ENCODE results near the gene TMBIM1. TPM values are rescaled to one million over a fixed set of nuclear protein-coding genes. Genes with fewer than 3 reads are reported as not detected.
"Not testable (repeated sequence)": the region's sequence is repeated elsewhere in the genome, so short reads cannot be mapped to it uniquely, and the experiment has no call there.

The TMBIM1 gene
- total RNA-seq, 4 donors from 2014 or later, result 272 to 341 (median 287) TPM

- Histone ChIP-seq H3K4me3 (replicated peaks in 1 of 3) (no peak overlapping the region), H3K4me1 (peaks cover 50 to 61% of the 10 kb centered on the region in 2 donors), H3K9me3 (no peaks in the 10 kb centered on the region), H3K27me3 (no peaks in the 10 kb centered on the region), H3K27ac (peak overlapping the region; percentile 3 to 94 (median 79)), H3K36me3 (peaks cover 72 to 80% of the 10 kb centered on the region in 2 donors)
- peak; percentile 51 to 72 for DNase-seq
- TF ChIP-seq CTCF (IDR thresholded peaks at IDR 0.05) (peak in 1 of 6 experiments; percentile 14), POLR2A (IDR thresholded peaks at IDR 0.05) (no peak)
- 69 to 70% methylated on average over 11 to 12 of the region's 12 CpGs for WGBS, 2 donors
- intact Hi-C loops (cut with DNase I), result loop anchor here (5.0 kb wide), 1 partner anchor 115 kb away; no protein-coding TSS in a partner anchor
Measured at GRCh38 chr2:218276986-218277755, 15.1 kb downstream of the TMBIM1 start.

GRCh38 chr2:218275371-218276072, 16.8 kb downstream of the TMBIM1 start:
- Histone ChIP-seq H3K36me3 (peaks cover 69 to 70% of the 10 kb centered on the region in 2 donors), H3K4me3 (replicated peaks in 1 of 3) (no peak overlapping the region), H3K27me3 (no peaks in the 10 kb centered on the region), H3K27ac (peak overlapping the region; percentile 8 to 84 (median 83)), H3K4me1 (peaks cover 49 to 58% of the 10 kb centered on the region in 2 donors), H3K9me3 (no peaks in the 10 kb centered on the region)
- DNase-seq, result no peak
- TF ChIP-seq POLR2A (IDR thresholded peaks at IDR 0.05) (no peak), CTCF (IDR thresholded peaks at IDR 0.05) (no peak)
- WGBS, 2 donors, result 84 to 95% methylated on average over 8 of the region's 9 CpGs
- intact Hi-C loops (cut with DNase I), result loop anchor here (5.0 kb wide), 1 partner anchor 117 kb away; no protein-coding TSS in a partner anchor

DNA sequence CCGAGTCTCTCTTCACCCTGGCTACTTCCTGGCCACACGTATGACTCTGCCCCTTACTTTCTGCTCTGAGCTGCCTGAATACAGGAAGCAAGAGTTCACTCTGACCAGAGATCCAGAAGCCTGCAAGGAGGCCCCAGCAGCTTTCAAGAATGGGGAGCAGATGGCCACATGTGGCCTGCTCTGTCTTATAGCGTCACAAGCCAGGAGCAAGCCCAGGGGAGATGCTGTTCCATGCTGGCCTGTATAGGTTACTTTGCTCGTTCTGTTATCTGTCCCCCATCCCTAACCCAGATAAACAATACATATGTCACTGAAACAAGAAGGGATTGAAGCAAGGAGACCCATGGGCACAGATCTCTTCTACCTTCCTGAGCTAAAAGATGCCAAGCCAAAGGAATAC, 17.7 kb downstream of the TMBIM1 start:
- Histone ChIP-seq H3K9me3 (no peaks in the 10 kb centered on the region), H3K27me3 (no peaks in the 10 kb centered on the region), H3K36me3 (peaks cover 60 to 62% of the 10 kb centered on the region in 2 donors), H3K27ac (peak overlapping the region in 2 of 3 donors; percentile 83 to 84), H3K4me3 (replicated peaks in 1 of 3) (no peak overlapping the region), H3K4me1 (peaks cover 40 to 49% of the 10 kb centered on the region in 2 donors)
- intact Hi-C loops (cut with DNase I), result loop anchor here (5.0 kb wide), 1 partner anchor 128 kb away; no protein-coding TSS in a partner anchor
- 74 to 86% methylated on average over 4 of the region's 4 CpGs for WGBS, 2 donors
- TF ChIP-seq CTCF (IDR thresholded peaks at IDR 0.05) (no peak), POLR2A (IDR thresholded peaks at IDR 0.05) (no peak)
- DNase-seq, result no peak

GRCh38 chr2:218273908-218274249, 18.4 kb downstream of the TMBIM1 start:
- Histone ChIP-seq H3K9me3 (no peaks in the 10 kb centered on the region), H3K27ac (peak overlapping the region; percentile 25 to 84 (median 83)), H3K36me3 (peaks cover 53 to 55% of the 10 kb centered on the region in 2 donors), H3K4me3 (replicated peaks in 1 of 3) (no peak overlapping the region), H3K4me1 (peaks cover 41 to 51% of the 10 kb centered on the region in 2 donors), H3K27me3 (no peaks in the 10 kb centered on the region)
- no peak for DNase-seq
- TF ChIP-seq CTCF (IDR thresholded peaks at IDR 0.05), result no peak
- TF ChIP-seq POLR2A (IDR thresholded peaks at IDR 0.05), result no peak
- intact Hi-C loops (cut with DNase I), result loop anchor here (5.0 kb wide), 1 partner anchor 128 kb away; no protein-coding TSS in a partner anchor
- WGBS, 2 donors, result 31 to 53% methylated on average over 2 of the region's 2 CpGs

- Histone ChIP-seq H3K36me3 (peaks cover 48 to 50% of the 10 kb centered on the region in 2 donors), H3K4me1 (peaks cover 43 to 54% of the 10 kb centered on the region in 2 donors), H3K27ac (peak overlapping the region; percentile 25 to 84 (median 83))
- H3K9me3 ChIP-seq; H3K27me3 ChIP-seq; H3K4me3 ChIP-seq (replicated peaks in 1 of 3); DNase-seq: not testable (repeated sequence)
- intact Hi-C loops (cut with DNase I), result loop anchor here (5.0 kb wide), 1 partner anchor 129 kb away; no protein-coding TSS in a partner anchor
- 74 to 80% methylated on average over 8 of the region's 8 CpGs for WGBS, 2 donors
Measured at GRCh38 chr2:218273214-218273907, 18.9 kb downstream of the TMBIM1 start.

All from thyroid gland (tissue), 4 donors.